H1 (cell line): ENCODE results near the gene BPIFB4. TPM values are rescaled to one million over a fixed set of nuclear protein-coding genes. Genes with fewer than 3 reads are reported as not detected.

Source experiments
- CTCF ChIA-PET: fragments of 300-600 bp; sonication (Branson Sonifier 250); formaldehyde crosslinking; loops from one replicate; lab custom pipeline; 2021; ENCODE audit not compliant: partially characterized antibody; lab: Charles Lee
- POLR2A ChIA-PET: fragments of 300-600 bp; sonication (Branson Sonifier 250); formaldehyde crosslinking; loops from one replicate; lab custom pipeline; 2021; ENCODE audit warnings: inconsistent platforms; ENCODE audit not compliant: partially characterized antibody; lab: Charles Lee
- DNase-seq, 2 experiments: peaks; one replicate each; pipeline versions ENCODE4 v3.0.0 to v3.0.0-alpha.2; 2010 to 2022; ENCODE audit warnings: low spot score in 2 of 2, low read depth in 1 of 2, mixed read lengths in 1 of 2
- FAIRE-seq: peaks from 2 replicates; lab custom pipeline; 2011; peaks lifted over from hg19 to GRCh38; lab: Jason Lieb, UNC
- H2AFZ ChIP-seq: 2 replicates; pipeline ENCODE4 v1.8.1; 2012; ENCODE audit warnings: low read length, inconsistent platforms
- H2AK5ac ChIP-seq: 2 replicates; pipeline ENCODE4 v1.6.1; 2013; ENCODE audit warnings: low read depth, low read length
- H2BK120ac ChIP-seq: replicated peaks from 2 replicates; pipeline ENCODE3; 2013; ENCODE audit warnings: low read depth, low read length, inconsistent platforms
- H2BK12ac ChIP-seq: 2 replicates; pipeline ENCODE4 v1.6.1; 2013; ENCODE audit warnings: low read depth, low read length
- H2BK15ac ChIP-seq: 2 replicates; pipeline ENCODE4 v1.6.1; 2013; ENCODE audit warnings: low read length
- H2BK20ac ChIP-seq: 2 replicates; pipeline ENCODE4 v1.6.1; 2013; ENCODE audit warnings: low read length
- H2BK5ac ChIP-seq: 2 replicates; pipeline ENCODE4 v1.6.1; 2013; ENCODE audit warnings: low read depth, low read length
- H3K14ac ChIP-seq: 2 replicates; pipeline ENCODE4 v1.6.1; 2013; ENCODE audit warnings: inconsistent platforms; ENCODE audit not compliant: insufficient read length
- H3K18ac ChIP-seq: 2 replicates; pipeline ENCODE4 v1.6.1; 2013; ENCODE audit warnings: low read length; ENCODE audit errors: extremely low read depth
- H3K23ac ChIP-seq: 2 replicates; pipeline ENCODE4 v1.6.1; 2013; ENCODE audit warnings: inconsistent platforms; ENCODE audit not compliant: insufficient read length
- H3K23me2 ChIP-seq: 2 replicates; pipeline ENCODE4 v1.6.1; 2013; ENCODE audit warnings: low read depth, low read length
- H3K27ac ChIP-seq: 2 replicates; pipeline ENCODE4 v1.6.1; 2011; ENCODE audit warnings: low read depth, low read length, inconsistent platforms
- H3K27me3 ChIP-seq, 4 experiments: replicated peaks in 1 of 4; 1 replicate in 1 of 4; 2 replicates in 3 of 4; pipeline versions ENCODE4 v1.6.1 to v1.8.1; 2011 to 2013; ENCODE audit warnings: low read length in 3 of 4, mild to moderate bottlenecking in 3 of 4, inconsistent platforms in 2 of 4, mixed read lengths in 2 of 4, moderate library complexity in 1 of 4; ENCODE audit not compliant: control insufficient read depth in 3 of 4, insufficient read depth in 3 of 4; ENCODE audit errors: extremely low read depth in 1 of 4
- H3K36me3 ChIP-seq, 4 experiments: 2 replicates each; pipeline versions ENCODE4 v1.6.1 to v1.8.1; 2011 to 2013; ENCODE audit warnings: mild to moderate bottlenecking in 4 of 4, low read length in 3 of 4, moderate library complexity in 2 of 4, control low read depth in 1 of 4, inconsistent platforms in 1 of 4; ENCODE audit not compliant: insufficient read depth in 4 of 4, control insufficient read depth in 2 of 4
- H3K4ac ChIP-seq: replicated peaks from 2 replicates; pipeline ENCODE3; 2013; ENCODE audit warnings: low read length, low read depth, mixed read lengths, inconsistent platforms; ENCODE audit not compliant: insufficient read length
- H3K4me1 ChIP-seq, 4 experiments: replicated peaks in 1 of 4; 1 replicate in 1 of 4; 2 replicates in 3 of 4; pipeline versions ENCODE4 v1.6.1 to v1.8.1; 2011 to 2013; ENCODE audit warnings: low read length in 3 of 4, inconsistent platforms in 2 of 4, mixed read lengths in 1 of 4; ENCODE audit not compliant: insufficient read depth in 4 of 4, control insufficient read depth in 3 of 4
- H3K4me2 ChIP-seq, 2 experiments: 2 replicates each; pipeline versions ENCODE4 v1.6.1 to v1.8.1; 2011 to 2013; ENCODE audit warnings: low read depth in 2 of 2, low read length in 2 of 2, control low read depth in 1 of 2, inconsistent platforms in 1 of 2, mild to moderate bottlenecking in 1 of 2; ENCODE audit not compliant: insufficient read depth in 1 of 2
- H3K4me3 ChIP-seq, 4 experiments: fragments of 200-600, 300-600 bp in 1 of 4; sonication (generic), shearing (Covaris generic), sonication (Bioruptor Twin) in 1 of 4; 2 replicates each; pipeline versions ENCODE4 v1.5.1 to v1.8.1; 2011 to 2016; ENCODE audit warnings: low read length in 4 of 4, low read depth in 3 of 4, control low read depth in 2 of 4, inconsistent platforms in 2 of 4, mild to moderate bottlenecking in 2 of 4, mixed read lengths in 1 of 4, moderate library complexity in 1 of 4; ENCODE audit not compliant: insufficient read depth in 2 of 4; ENCODE audit errors: extremely low read depth in 1 of 4
- H3K56ac ChIP-seq: replicated peaks from 2 replicates; pipeline ENCODE3; 2013; ENCODE audit warnings: low read depth, mild to moderate bottlenecking, mixed read lengths, low read length, inconsistent platforms; ENCODE audit not compliant: insufficient read length
- H3K79me1 ChIP-seq: 2 replicates; pipeline ENCODE4 v1.6.1; 2013; ENCODE audit warnings: low read depth, low read length, control low read depth
- H3K79me2 ChIP-seq, 2 experiments: 2 replicates each; pipeline versions ENCODE4 v1.6.1 to v1.8.1; 2012 to 2013; ENCODE audit warnings: low read length in 2 of 2, mild to moderate bottlenecking in 2 of 2, inconsistent platforms in 1 of 2; ENCODE audit not compliant: insufficient read depth in 2 of 2, control insufficient read depth in 1 of 2
- H3K9ac ChIP-seq, 4 experiments: replicated peaks in 1 of 4; 1 replicate in 1 of 4; 2 replicates in 3 of 4; pipeline versions ENCODE4 v1.6.1 to v1.8.1; 2011 to 2013; ENCODE audit warnings: low read depth in 3 of 4, low read length in 3 of 4, control low read depth in 2 of 4, mild to moderate bottlenecking in 2 of 4, moderate library complexity in 2 of 4, inconsistent platforms in 1 of 4; ENCODE audit errors: extremely low read depth in 1 of 4
- H3K9me3 ChIP-seq, 2 experiments: 2 replicates each; pipeline versions ENCODE4 v1.6.1 to v1.8.1; 2012 to 2013; ENCODE audit warnings: mild to moderate bottlenecking in 2 of 2, moderate library complexity in 2 of 2, control low read depth in 1 of 2, inconsistent platforms in 1 of 2, low read depth in 1 of 2, low read length in 1 of 2, mixed read lengths in 1 of 2; ENCODE audit not compliant: insufficient read depth in 2 of 2
- H4K20me1 ChIP-seq, 2 experiments: replicated peaks in 1 of 2; 2 replicates each; pipeline versions ENCODE3 to v1.8.1; 2011 to 2013; ENCODE audit warnings: inconsistent platforms in 2 of 2, low read length in 2 of 2, mild to moderate bottlenecking in 1 of 2; ENCODE audit not compliant: insufficient read depth in 2 of 2, control insufficient read depth in 1 of 2
- H4K5ac ChIP-seq: 2 replicates; pipeline ENCODE4 v1.6.1; 2013; ENCODE audit warnings: low read length, low read depth, mixed read lengths, inconsistent platforms; ENCODE audit not compliant: insufficient read length
- H4K8ac ChIP-seq: 2 replicates; pipeline ENCODE4 v1.8.0; 2013; ENCODE audit warnings: mild to moderate bottlenecking, moderate library complexity, low read length, inconsistent platforms; ENCODE audit not compliant: insufficient read depth; ENCODE audit errors: extremely low read depth
- H4K91ac ChIP-seq: replicated peaks from 2 replicates; pipeline ENCODE3; 2013; ENCODE audit warnings: low read length, mixed read lengths, inconsistent platforms; ENCODE audit not compliant: insufficient read length
- BACH1 ChIP-seq: IDR thresholded peaks from 2 replicates; pipeline ENCODE4 v1.6.1; 2012; ENCODE audit warnings: low read length, improper control_type of control experiment
- BCL11A ChIP-seq, 2 experiments: IDR thresholded peaks; one replicate each; pipeline ENCODE4 v1.6.1; 2011; ENCODE audit warnings: low read depth in 2 of 2, low read length in 2 of 2, mild to moderate bottlenecking in 2 of 2
- JUN ChIP-seq: IDR thresholded peaks from 2 replicates; pipeline ENCODE4 v1.6.1; 2011; ENCODE audit warnings: low read depth, mild to moderate bottlenecking, improper control_type of control experiment, low read length
- MAFK ChIP-seq: IDR thresholded peaks from 2 replicates; pipeline ENCODE4 v1.6.1; 2012; ENCODE audit warnings: low read depth, mild to moderate bottlenecking, improper control_type of control experiment, low read length
- POLR2A ChIP-seq, 2 experiments: IDR thresholded peaks; 1 replicate in 1 of 2; 2 replicates in 1 of 2; pipeline ENCODE4 v1.6.1; 2011; ENCODE audit warnings: low read depth in 2 of 2, low read length in 2 of 2, mild to moderate bottlenecking in 2 of 2; ENCODE audit errors: control extremely low read depth in 1 of 2
- POLR2AphosphoS5 ChIP-seq: IDR thresholded peaks from 2 replicates; pipeline ENCODE4 v1.6.1; 2011; ENCODE audit warnings: low read depth, low read length
- RFX5 ChIP-seq: IDR thresholded peaks from 2 replicates; pipeline ENCODE4 v1.6.1; 2011; ENCODE audit warnings: low read depth, low read length, improper control_type of control experiment, borderline replicate concordance
- SRF ChIP-seq: IDR thresholded peaks from 2 replicates; pipeline ENCODE4 v1.6.1; 2011; ENCODE audit warnings: mild to moderate bottlenecking, low read depth, low read length, moderate library complexity
- SUZ12 ChIP-seq: fragments of 200-600 bp; sonication (generic); IDR thresholded peaks from 2 replicates; pipeline ENCODE4 v1.6.1; 2012; ENCODE audit warnings: mild to moderate bottlenecking, inconsistent platforms, low read length, moderate library complexity, mixed read lengths
- TCF12 ChIP-seq: IDR thresholded peaks from 2 replicates; pipeline ENCODE4 v1.6.1; 2011; ENCODE audit warnings: low read depth, mild to moderate bottlenecking, low read length
- WGBS, 2 experiments: shearing (Covaris generic) in 1 of 2; methylation state at CpG; one replicate each; pipeline versions ENCODE4 v1.1.6 to v1.1.7; 2013 to 2015; ENCODE audit warnings: low lambda C conversion rate in 2 of 2, mixed read lengths in 2 of 2, inconsistent platforms in 1 of 2, low coverage in 1 of 2, missing lambda C conversion rate in 1 of 2; ENCODE audit not compliant: insufficient replicate concordance in 2 of 2, insufficient coverage in 1 of 2, insufficient read length in 1 of 2; ENCODE audit errors: extremely low coverage in 1 of 2, missing lambda C conversion rate in 1 of 2; 5-methylcytosine and 5-hydroxymethylcytosine counted together
- polyA plus RNA-seq, 7 experiments: library from polyadenylated mRNA; depleted of rRNA in 3 of 7; stranded (reverse) in 5 of 7; unstranded in 2 of 7; fragments of >200 nt in 5 of 7; fragments of 200-250 nt in 2 of 7; gene quantifications; 1 replicate in 5 of 7; 2 replicates in 1 of 7; 4 replicates in 1 of 7; pipeline versions ENCODE4 v1.2.1 to v1.2.3, GENCODE V29; 2011 to 2013; ENCODE audit warnings: missing spikeins in 2 of 7, mixed read lengths in 2 of 7
- total RNA-seq: library from RNA; stranded (reverse); fragmentation: NEBNext Ultra II Directional; extraction: Animal tissue kit (Norgen Biotek cat#: 25700); gene quantifications from 2 replicates; pipeline ENCODE4 v1.2.1, GENCODE V29; 2021
- TF ChIP-seq, protein P1 (sequence below), 3 experiments: IDR thresholded peaks; 1 replicate in 2 of 3; 2 replicates in 1 of 3; pipeline versions ENCODE4 v1.5.1 to v1.6.1; 2011; ENCODE audit warnings: low read length in 3 of 3, mild to moderate bottlenecking in 3 of 3, inconsistent platforms in 2 of 3, low read depth in 1 of 3, moderate library complexity in 1 of 3; ENCODE audit not compliant: insufficient read depth in 1 of 3; ENCODE audit errors: control extremely low read depth in 1 of 3
- TF ChIP-seq, protein P2 (sequence below): IDR thresholded peaks from 2 replicates; pipeline ENCODE4 v1.6.1; 2011; ENCODE audit warnings: low read length, improper control_type of control experiment

BPIFB4 gene
- total and polyA plus RNA-seq, 2 of the 8 experiments (the other 6 are each of a cell fraction or from before 2014, with no cell fraction given): not detected

DNA sequence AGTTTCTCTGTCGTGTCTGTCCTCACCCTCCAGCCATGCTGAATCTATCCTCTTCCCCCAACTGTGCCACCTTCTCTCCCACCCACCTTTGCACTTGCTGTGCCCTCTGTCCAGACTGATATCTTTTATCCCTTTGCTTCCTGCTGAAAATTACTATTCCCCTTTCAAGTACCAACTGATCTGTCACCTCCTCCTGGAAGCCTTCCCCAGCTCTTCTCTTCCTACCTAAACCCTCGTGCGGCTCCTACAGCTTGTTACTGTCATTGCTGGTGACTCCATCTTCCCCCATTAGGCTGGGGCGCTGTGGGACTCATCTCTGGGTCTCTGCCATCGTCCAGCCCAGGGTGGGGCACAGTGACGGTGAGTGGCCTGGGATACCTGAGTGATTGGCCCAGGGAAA lies 46.9 kb upstream of the BPIFB4 start:
- H2BK120ac ChIP-seq: no peak overlapping the region
- no peaks in the 10 kb centered on the region for H3K9me3 ChIP-seq
- peaks cover 0 to 2% of the 10 kb centered on the region in 2 experiments for H4K20me1 ChIP-seq
- H4K8ac ChIP-seq: no peak overlapping the region; the same call in 1 of the 2 replicates
- no peak overlapping the region for H2BK20ac ChIP-seq
- H3K4me3 ChIP-seq: no peak overlapping the region
- H3K4ac ChIP-seq: no peak overlapping the region
- no peak overlapping the region for H2BK5ac ChIP-seq
- no peak overlapping the region for H4K5ac ChIP-seq
- FAIRE-seq (no peak), DNase-seq (no peak)
- H3K27ac ChIP-seq: no peak overlapping the region
- H3K23ac ChIP-seq: no peak overlapping the region
- H3K36me3 ChIP-seq: no peaks in the 10 kb centered on the region
- H3K4me1 ChIP-seq: no peaks in the 10 kb centered on the region
- H2BK12ac ChIP-seq: no peak overlapping the region
- no peaks in the 10 kb centered on the region for H3K23me2 ChIP-seq
- H3K79me2 ChIP-seq: no peaks in the 10 kb centered on the region
- no peak overlapping the region for H3K9ac ChIP-seq
- no peak overlapping the region for H3K18ac ChIP-seq
- H2AK5ac ChIP-seq: no peak overlapping the region
- WGBS, 2 experiments: 80% methylated on average over 6 of the region's 6 CpGs; no CpG with 5 or more reads in 1 of the 2 experiments
- H3K14ac ChIP-seq: no peak overlapping the region
- no peak overlapping the region for H2AFZ ChIP-seq
- no peaks in the 10 kb centered on the region for H3K27me3 ChIP-seq
- POLR2A ChIA-PET: no interaction called here
- H4K91ac ChIP-seq: no peak overlapping the region
- H2BK15ac ChIP-seq: no peak overlapping the region
- H3K4me2 ChIP-seq: no peak overlapping the region
- H3K79me1 ChIP-seq: no peaks in the 10 kb centered on the region
- H3K56ac ChIP-seq: no peak overlapping the region
- CTCF ChIA-PET: interaction anchor here (1.3 to 1.7 kb wide), 2 partner anchors 19 to 39 kb away, joined by 3 to 5 read pairs; no protein-coding TSS in a partner anchor
- no peak for TF ChIP-seq BCL11A (IDR thresholded peaks at IDR 0.05; ENCODE audit: low read depth in 2 of 2, low read length in 2 of 2)
- TF ChIP-seq TCF12: no peak
- TF ChIP-seq, protein P1, sequence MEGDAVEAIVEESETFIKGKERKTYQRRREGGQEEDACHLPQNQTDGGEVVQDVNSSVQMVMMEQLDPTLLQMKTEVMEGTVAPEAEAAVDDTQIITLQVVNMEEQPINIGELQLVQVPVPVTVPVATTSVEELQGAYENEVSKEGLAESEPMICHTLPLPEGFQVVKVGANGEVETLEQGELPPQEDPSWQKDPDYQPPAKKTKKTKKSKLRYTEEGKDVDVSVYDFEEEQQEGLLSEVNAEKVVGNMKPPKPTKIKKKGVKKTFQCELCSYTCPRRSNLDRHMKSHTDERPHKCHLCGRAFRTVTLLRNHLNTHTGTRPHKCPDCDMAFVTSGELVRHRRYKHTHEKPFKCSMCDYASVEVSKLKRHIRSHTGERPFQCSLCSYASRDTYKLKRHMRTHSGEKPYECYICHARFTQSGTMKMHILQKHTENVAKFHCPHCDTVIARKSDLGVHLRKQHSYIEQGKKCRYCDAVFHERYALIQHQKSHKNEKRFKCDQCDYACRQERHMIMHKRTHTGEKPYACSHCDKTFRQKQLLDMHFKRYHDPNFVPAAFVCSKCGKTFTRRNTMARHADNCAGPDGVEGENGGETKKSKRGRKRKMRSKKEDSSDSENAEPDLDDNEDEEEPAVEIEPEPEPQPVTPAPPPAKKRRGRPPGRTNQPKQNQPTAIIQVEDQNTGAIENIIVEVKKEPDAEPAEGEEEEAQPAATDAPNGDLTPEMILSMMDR (IDR thresholded peaks at IDR 0.05; ENCODE audit: control extremely low read depth in 1 of 3, insufficient read depth in 1 of 3, low read depth in 1 of 3, low read length in 3 of 3): no peak
- TF ChIP-seq, protein P2, sequence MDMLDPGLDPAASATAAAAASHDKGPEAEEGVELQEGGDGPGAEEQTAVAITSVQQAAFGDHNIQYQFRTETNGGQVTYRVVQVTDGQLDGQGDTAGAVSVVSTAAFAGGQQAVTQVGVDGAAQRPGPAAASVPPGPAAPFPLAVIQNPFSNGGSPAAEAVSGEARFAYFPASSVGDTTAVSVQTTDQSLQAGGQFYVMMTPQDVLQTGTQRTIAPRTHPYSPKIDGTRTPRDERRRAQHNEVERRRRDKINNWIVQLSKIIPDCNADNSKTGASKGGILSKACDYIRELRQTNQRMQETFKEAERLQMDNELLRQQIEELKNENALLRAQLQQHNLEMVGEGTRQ: no peak
- TF ChIP-seq MAFK: no peak
- TF ChIP-seq POLR2AphosphoS5: no peak
- no peak for TF ChIP-seq JUN
- TF ChIP-seq BACH1: no peak
- no peak for TF ChIP-seq RFX5
- no peak for TF ChIP-seq SUZ12
- TF ChIP-seq POLR2A (IDR thresholded peaks at IDR 0.05; ENCODE audit: control extremely low read depth in 1 of 2, low read depth in 2 of 2, low read length in 2 of 2): no peak
- TF ChIP-seq SRF: no peak
